Hepatocyte (in vitro differentiated cells): ENCODE data around the gene PACS1. TPM values are rescaled to one million over a fixed set of nuclear protein-coding genes. Genes with fewer than 3 reads are reported as not detected.

Experiments used
- DNase-seq: peaks from one replicate; pipeline ENCODE4 v3.0.0-alpha.2; 2016; ENCODE audit warnings: low spot score
- H2AFZ ChIP-seq: fragments of 200-600 bp; sonication (generic); 2 replicates; pipeline ENCODE4 v1.6.0; 2016; ENCODE audit warnings: antibody characterized with exemption, mild to moderate bottlenecking
- H3K27ac ChIP-seq: fragments of 200-600 bp; sonication (generic); 2 replicates; pipeline ENCODE4 v1.5.1; 2016; ENCODE audit warnings: mild to moderate bottlenecking
- H3K27me3 ChIP-seq: fragments of 200-600 bp; sonication (generic); 2 replicates; pipeline ENCODE4 v1.6.1; 2016
- H3K36me3 ChIP-seq: fragments of 200-600 bp; sonication (generic); replicated peaks from 2 replicates; pipeline ENCODE4 v1.5.1; 2016; ENCODE audit warnings: low read depth; ENCODE audit not compliant: insufficient read depth
- H3K4me1 ChIP-seq: fragments of 200-600 bp; sonication (generic); 2 replicates; pipeline ENCODE4 v1.5.1; 2016; ENCODE audit warnings: mild to moderate bottlenecking, moderate library complexity; ENCODE audit not compliant: insufficient read depth
- H3K4me2 ChIP-seq: fragments of 200-600 bp; sonication (generic); 2 replicates; pipeline ENCODE4 v1.6.0; 2016
- H3K4me3 ChIP-seq: fragments of 200-600 bp; sonication (generic); 2 replicates; pipeline ENCODE4 v1.5.1; 2016; ENCODE audit warnings: mild to moderate bottlenecking
- H3K79me2 ChIP-seq: fragments of 200-600 bp; sonication (generic); 2 replicates; pipeline ENCODE4 v1.6.0; 2017; ENCODE audit warnings: mild to moderate bottlenecking
- H3K9me2 ChIP-seq: fragments of 200-600 bp; sonication (generic); replicated peaks from 2 replicates; pipeline ENCODE4 v1.6.0; 2017; ENCODE audit warnings: mild to moderate bottlenecking; ENCODE audit not compliant: insufficient read depth
- H3K9me3 ChIP-seq: fragments of 200-600 bp; sonication (generic); 2 replicates; pipeline ENCODE4 v1.5.1; 2016; ENCODE audit warnings: low read depth, mild to moderate bottlenecking
- H4K20me1 ChIP-seq: fragments of 200-600 bp; sonication (generic); 2 replicates; pipeline ENCODE4 v1.6.0; 2016; ENCODE audit warnings: mild to moderate bottlenecking; ENCODE audit not compliant: insufficient read depth, poor library complexity, severe bottlenecking
- CTCF ChIP-seq: fragments of 200-600 bp; sonication (generic); IDR thresholded peaks from 2 replicates; pipeline ENCODE4 v1.5.1; 2016; ENCODE audit warnings: antibody characterized with exemption, mild to moderate bottlenecking; ENCODE audit not compliant: poor library complexity
- EZH2 ChIP-seq: fragments of 200-600 bp; sonication (generic); IDR thresholded peaks from 2 replicates; pipeline ENCODE4 v1.6.1; 2016; ENCODE audit warnings: antibody characterized with exemption, mild to moderate bottlenecking, borderline replicate concordance
- EZH2phosphoT487 ChIP-seq: fragments of 200-600 bp; sonication (generic); IDR thresholded peaks from one replicate; pipeline ENCODE4 v1.6.1; 2018; ENCODE audit warnings: antibody characterized with exemption, mild to moderate bottlenecking, low read depth, moderate library complexity; ENCODE audit not compliant: unreplicated experiment, severe bottlenecking
- WGBS: methylation state at CpG from one replicate; pipeline ENCODE4 v1.1.6; 2016; ENCODE audit warnings: low lambda C conversion rate; ENCODE audit errors: missing lambda C conversion rate; 5-methylcytosine and 5-hydroxymethylcytosine counted together
- polyA plus RNA-seq: library from polyadenylated mRNA; unstranded; fragments of >200 nt; fragmentation: Nextera tagmentation; extraction: Ambion mirVana; gene quantifications from 2 replicates; pipeline ENCODE4 v1.2.1, GENCODE V29; 2016
- total RNA-seq: library from RNA; depleted of rRNA; stranded (reverse); fragments of >200 nt; gene quantifications from 2 replicates; pipeline ENCODE4 v1.2.3, GENCODE V29; 2014

Gene PACS1
- total and polyA plus RNA-seq, 2 experiments from 2014 or later: 28.2 to 71.5 TPM

- 79% methylated on average over 3 of the region's 3 CpGs for WGBS
Observed at GRCh38 chr11:66183494-66184048, 113.5 kb downstream of the PACS1 start.

DNA sequence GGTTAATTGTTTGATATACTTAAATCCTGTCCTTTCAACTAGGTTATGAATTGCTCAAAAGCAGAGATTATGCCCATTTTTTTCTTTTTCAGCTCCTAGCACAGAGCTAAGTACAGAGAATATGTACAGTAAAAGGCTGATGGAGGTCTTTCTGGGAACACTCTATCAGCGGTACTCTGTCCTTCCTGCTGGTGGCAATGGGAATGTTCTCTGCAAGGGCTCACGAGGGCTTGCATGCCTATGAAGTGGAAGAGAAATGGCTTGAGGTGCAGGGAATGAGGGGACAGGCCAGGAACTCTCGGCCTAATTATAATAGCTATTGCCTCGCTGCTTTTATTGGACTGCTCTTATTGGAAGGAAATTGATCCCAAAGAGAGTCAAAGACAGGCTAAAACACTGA lies 114.7 kb downstream of the PACS1 start:
- 82% methylated on average over 4 of the region's 4 CpGs for WGBS
- no peaks in the 10 kb centered on the region for H3K9me3 ChIP-seq

More at GRCh38 chr11:66183494-66184048, 113.5 kb downstream of the PACS1 start:
- H3K36me3 ChIP-seq: no peaks in the 10 kb centered on the region
- H3K27me3 ChIP-seq: no peaks in the 10 kb centered on the region
- H3K4me1 ChIP-seq: peaks cover 8% of the 10 kb centered on the region
- no peak overlapping the region for H3K4me2 ChIP-seq
- no peaks in the 10 kb centered on the region for H4K20me1 ChIP-seq
- H3K79me2 ChIP-seq: peaks cover 76% of the 10 kb centered on the region
- H3K4me3 ChIP-seq: no peak overlapping the region
- no peak for TF ChIP-seq EZH2phosphoT487
- no peak for DNase-seq
- H2AFZ ChIP-seq: no peak overlapping the region
- H3K9me3 ChIP-seq: no peaks in the 10 kb centered on the region
- no peak overlapping the region for H3K27ac ChIP-seq
- no peaks in the 10 kb centered on the region for H3K9me2 ChIP-seq

DNA sequence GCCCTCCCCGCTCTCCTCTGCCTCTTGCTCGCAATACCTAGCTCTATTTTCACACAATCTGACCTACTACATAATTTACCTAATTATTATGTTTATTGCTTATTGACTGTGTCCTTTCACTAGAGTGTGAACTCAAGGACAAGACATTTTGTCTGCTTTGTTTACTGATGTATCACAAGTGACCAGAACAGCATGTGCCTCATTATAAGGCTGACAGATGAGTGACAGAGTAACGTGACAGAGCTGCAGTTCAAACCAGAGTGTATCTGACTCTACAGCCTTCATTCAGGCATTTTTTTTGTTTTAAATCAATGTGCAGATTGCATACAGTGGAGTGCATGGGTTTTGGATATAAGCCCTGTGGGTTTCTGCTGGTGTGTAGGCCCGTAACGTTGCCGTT lies 116.4 kb downstream of the PACS1 start:
- Histone ChIP-seq H3K9me3 (no peaks in the 10 kb centered on the region), H4K20me1 (no peaks in the 10 kb centered on the region), H3K4me2 (no peak overlapping the region), H3K27ac (no peak overlapping the region), H3K27me3 (no peaks in the 10 kb centered on the region), H3K4me3 (no peak overlapping the region), H3K9me2 (no peaks in the 10 kb centered on the region), H3K4me1 (peaks cover 11% of the 10 kb centered on the region), H3K36me3 (no peaks in the 10 kb centered on the region), H2AFZ (no peak overlapping the region), H3K79me2 (peaks cover 66% of the 10 kb centered on the region)
- no peak for DNase-seq
- TF ChIP-seq EZH2 (no peak), CTCF (no peak), EZH2phosphoT487 (no peak)
- 98% methylated on average over 6 of the region's 6 CpGs for WGBS

More for the DNA sequence above, 114.7 kb downstream of the PACS1 start:
- Histone ChIP-seq H3K4me1 (peaks cover 8% of the 10 kb centered on the region), H4K20me1 (no peaks in the 10 kb centered on the region), H3K4me3 (no peak overlapping the region), H3K4me2 (no peak overlapping the region), H3K27me3 (no peaks in the 10 kb centered on the region), H3K36me3 (no peaks in the 10 kb centered on the region), H2AFZ (no peak overlapping the region), H3K27ac (no peak overlapping the region), H3K79me2 (peaks cover 72% of the 10 kb centered on the region), H3K9me2 (no peaks in the 10 kb centered on the region)
- no peak for DNase-seq
- no peak for TF ChIP-seq EZH2phosphoT487
- no peak for TF ChIP-seq EZH2
- TF ChIP-seq CTCF: no peak

GRCh38 chr11:66187453-66187852 lies 117.4 kb downstream of the PACS1 start:
- no peak overlapping the region for H3K4me2 ChIP-seq
- H4K20me1 ChIP-seq: no peaks in the 10 kb centered on the region
- H3K9me2 ChIP-seq: no peaks in the 10 kb centered on the region
- H3K4me3 ChIP-seq: no peak overlapping the region
- H3K27me3 ChIP-seq: no peaks in the 10 kb centered on the region
- H3K79me2 ChIP-seq: peaks cover 65% of the 10 kb centered on the region
- H3K4me1 ChIP-seq: peaks cover 12% of the 10 kb centered on the region
- no peak for DNase-seq
- TF ChIP-seq EZH2: no peak
- H2AFZ ChIP-seq: no peak overlapping the region
- 98% methylated on average over 4 of the region's 4 CpGs for WGBS
- H3K9me3 ChIP-seq: no peaks in the 10 kb centered on the region
- no peaks in the 10 kb centered on the region for H3K36me3 ChIP-seq
- no peak overlapping the region for H3K27ac ChIP-seq
